Fibroblast of the conjunctiva (primary cell): ENCODE results near the gene CMTM7.
"Not testable (repeated sequence)": the region's sequence is repeated elsewhere in the genome, so short reads cannot be mapped to it uniquely, and the experiment has no call there.

ENCODE experiments used
- DNase-seq: peaks from one replicate; pipeline ENCODE4 v3.0.0-alpha.2; 2010; ENCODE audit warnings: low read depth

Gene CMTM7

GRCh38 chr3:32460817-32461496 lies 69.3 kb downstream of the CMTM7 start:
- DNase-seq: not testable (repeated sequence)

DNA sequence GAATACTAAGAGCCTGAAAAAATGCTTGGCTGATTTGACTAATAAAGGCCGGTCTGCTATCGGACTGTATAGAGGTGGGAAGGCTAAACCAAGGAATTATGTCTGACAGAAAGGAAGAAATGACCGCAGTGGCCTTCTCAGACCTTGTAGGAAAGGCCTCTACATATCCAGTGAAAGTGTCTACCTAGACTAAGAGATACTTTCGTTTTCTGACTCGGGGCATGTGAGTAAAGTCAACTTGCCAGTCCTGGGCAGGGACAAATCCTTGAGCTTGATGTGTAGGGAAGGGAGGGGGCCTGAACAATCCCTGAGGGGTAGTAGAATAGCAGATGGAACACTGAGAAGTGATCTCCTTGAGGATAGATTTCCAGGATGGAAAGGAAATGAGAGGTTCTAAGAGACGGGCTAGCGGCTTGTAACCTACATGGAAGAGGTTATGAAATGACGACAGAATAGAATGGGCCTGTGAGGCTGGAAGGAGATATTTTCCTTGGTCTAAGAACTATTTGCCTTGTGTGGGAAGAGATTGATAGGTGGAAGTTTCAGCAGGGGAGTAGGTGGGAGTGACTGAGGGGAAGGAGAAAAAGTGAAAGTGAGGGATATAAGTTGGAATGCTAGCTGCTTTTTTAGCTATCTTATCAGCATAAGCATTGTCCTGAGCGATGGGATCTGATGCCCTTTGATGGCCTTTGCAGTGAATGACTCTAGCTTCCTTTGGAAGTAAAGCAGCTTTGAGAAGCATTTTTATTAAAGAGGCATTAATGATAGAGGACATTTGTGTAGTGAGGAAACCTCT lies 70.7 kb downstream of the CMTM7 start:
- not testable (repeated sequence) for DNase-seq

DNA sequence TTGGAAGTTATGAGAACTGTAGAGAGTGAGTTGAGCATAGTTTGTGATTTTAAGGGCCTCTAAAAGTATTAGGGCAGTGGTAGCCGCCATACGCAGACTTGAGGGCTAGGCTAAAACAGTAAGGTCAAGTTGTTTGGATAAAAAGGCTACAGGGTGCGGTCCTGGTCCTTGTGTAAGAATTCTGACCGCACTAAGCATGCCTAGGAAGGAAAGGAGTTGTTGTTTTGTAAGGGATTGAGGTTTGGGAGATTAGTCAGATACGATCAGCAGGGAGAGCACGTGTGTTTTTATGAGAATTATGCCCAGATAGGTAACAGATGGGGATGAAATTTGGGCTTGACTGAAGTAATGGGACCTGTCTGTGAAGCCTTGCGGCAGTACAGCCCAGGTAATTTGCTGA lies 71.8 kb downstream of the CMTM7 start:
- DNase-seq: not testable (repeated sequence)

DNA sequence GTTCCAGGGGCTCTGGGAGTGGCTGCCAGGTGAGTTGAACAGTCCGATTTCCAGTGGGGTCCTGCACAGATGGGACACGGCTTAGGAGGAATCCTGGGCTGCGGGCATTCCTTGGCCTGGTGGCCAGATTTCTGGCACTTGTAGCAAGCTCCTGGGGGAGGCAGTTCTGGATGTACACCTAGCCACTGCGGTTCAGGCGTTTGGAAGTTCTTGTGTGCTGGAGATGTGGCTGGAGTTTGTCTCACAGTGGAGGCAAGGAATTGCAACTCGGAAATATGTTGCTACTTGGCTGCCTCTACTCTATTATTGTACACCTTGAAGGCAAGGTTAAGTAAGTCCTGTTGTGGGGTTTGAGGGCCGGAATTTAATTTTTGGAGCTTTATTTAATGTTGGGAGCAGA lies 73.1 kb downstream of the CMTM7 start:
- DNase-seq: not testable (repeated sequence)

DNA sequence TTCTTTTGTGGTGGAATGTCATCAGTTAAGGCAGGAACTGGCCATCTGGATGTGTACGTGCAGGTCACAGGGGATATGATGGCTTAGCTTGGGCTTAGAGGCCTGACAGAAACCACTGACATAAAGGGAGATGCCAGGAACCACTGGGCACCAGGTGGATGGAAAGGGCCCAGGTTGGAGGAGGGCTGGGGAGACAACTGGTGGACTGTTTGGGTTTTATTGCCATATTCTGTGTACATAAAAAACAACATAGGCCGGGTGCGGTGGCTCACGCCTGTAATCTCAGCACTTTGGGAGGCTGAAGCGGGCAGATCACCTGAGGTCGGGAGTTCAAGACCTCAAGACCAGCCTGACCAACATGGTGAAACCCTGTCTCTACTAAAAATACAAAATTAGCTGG lies 75.2 kb downstream of the CMTM7 start:
- not testable (repeated sequence) for DNase-seq

- peak; percentile 32 for DNase-seq
Measured at GRCh38 chr3:32467333-32468070, 75.8 kb downstream of the CMTM7 start.

DNA sequence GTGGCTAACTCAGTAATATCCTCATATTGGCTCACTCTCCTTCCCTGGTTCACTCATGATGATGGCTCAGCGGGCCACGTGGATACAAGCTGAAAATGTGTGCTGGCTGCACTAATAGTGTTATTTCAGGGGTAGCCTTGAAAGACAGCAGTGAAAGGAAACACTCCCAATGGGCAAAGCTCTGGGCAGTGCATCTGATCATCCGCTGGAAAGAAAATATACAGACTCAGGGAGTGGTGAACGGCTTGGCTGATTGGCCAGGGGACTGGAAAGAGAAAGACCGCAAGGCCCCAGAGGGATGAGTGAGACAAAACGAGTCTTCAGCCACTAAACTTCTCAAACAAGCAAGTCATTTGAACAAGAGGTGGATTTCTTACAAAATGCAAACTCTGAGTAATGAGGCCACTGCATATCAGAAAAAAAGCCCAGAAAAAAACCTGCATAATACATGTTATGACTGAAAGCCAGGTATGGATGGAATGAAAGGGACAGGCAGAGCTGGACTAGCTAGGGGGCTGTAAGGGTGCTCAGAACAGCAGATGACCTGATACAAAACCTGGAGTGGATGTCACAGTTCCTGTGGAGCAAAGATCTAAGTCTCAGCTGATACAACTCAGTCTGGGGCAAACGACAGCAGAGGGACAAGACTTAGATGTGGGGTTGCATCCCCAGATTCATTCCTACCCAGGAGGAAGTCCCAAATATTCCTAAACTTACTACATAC lies 77.7 kb downstream of the CMTM7 start:
- DNase-seq: peak; percentile 47

- DNase-seq: no peak
Measured at GRCh38 chr3:32470362-32470761, 78.7 kb downstream of the CMTM7 start.

DNA sequence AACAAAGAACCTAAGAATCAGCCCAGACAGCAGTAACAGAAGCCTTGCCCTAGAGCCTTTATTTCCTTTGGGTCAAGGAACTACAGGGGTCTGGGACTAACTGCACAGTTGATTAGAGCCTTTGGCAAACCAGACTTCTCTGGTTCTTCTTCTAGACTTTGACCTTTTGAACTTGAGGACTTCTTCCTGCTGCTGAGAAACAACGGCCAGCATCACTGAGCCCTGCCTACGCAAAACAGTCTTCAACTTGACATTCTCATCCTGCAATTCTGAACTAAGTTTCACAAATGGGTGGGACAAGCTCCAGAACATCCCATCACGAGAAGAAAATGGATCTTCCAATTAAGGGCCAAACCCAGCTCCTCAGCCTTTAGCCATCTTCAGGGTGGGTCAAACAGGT lies 79.6 kb downstream of the CMTM7 start:
- no peak for DNase-seq

GRCh38 chr3:32472151-32472550 lies 80.5 kb downstream of the CMTM7 start:
- DNase-seq: not testable (repeated sequence)

- DNase-seq: no peak
Measured at GRCh38 chr3:32474201-32474600, 82.5 kb downstream of the CMTM7 start.

DNA sequence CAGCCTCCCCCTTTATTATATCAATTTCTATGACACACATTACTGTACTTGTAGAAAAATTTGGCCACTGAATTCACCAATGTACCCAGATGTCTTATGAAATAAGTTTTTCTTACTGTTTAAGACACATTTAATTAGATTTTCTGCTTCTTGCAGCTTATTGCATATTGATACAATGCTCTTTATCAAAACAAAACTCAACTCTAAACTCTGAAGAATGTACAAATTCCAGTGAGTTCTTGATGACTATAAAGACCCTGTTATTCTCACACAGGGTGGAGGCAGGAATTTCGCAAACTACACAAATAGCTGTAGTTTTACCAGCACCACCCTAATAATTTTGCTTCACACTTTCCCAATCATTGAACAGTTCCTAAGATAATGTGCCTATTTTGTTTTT lies 89.0 kb downstream of the CMTM7 start:
- peak; percentile 27 for DNase-seq

GRCh38 chr3:32481791-32482631 lies 90.4 kb downstream of the CMTM7 start:
- DNase-seq: no peak

- DNase-seq: no peak
Measured at GRCh38 chr3:32482693-32483092, 91.0 kb downstream of the CMTM7 start.

DNA sequence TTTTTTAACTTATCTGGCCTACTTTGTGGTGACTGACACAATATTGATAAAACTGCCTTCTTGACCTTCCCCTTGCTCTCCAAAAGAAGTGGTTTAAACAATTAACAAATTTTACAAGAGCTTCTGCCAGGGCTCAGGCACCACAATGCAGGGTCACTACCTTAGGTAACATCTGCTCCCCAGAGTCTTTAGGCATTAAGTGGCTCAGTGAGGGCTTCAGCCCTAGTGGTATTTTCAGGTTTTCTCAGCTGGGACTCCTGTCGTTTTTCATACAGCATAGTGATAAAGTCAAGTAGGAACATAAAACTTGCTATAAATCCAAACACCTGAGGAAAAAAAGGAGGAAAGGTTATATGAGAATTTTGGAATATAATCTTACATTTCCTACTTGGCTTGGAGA lies 92.1 kb downstream of the CMTM7 start:
- DNase-seq: no peak

DNA sequence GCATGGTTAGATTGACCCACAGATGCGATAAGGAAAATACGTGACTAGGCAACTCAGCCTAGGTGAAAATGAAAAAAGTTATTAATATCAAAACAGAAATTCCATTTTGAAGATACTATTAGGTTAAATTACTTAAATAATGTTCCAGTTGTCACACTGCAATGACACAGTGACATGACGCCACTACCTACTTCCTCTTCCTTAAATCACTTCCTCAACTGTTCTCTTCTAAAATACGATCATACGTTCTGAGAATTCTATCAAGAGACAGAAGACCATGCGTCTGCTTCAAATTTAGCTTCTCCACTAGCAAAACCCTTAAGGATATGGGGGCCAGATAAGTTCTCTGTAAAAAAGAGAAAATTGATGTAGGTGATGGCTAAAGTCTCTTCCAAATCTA lies 92.8 kb downstream of the CMTM7 start:
- DNase-seq: no peak

DNA sequence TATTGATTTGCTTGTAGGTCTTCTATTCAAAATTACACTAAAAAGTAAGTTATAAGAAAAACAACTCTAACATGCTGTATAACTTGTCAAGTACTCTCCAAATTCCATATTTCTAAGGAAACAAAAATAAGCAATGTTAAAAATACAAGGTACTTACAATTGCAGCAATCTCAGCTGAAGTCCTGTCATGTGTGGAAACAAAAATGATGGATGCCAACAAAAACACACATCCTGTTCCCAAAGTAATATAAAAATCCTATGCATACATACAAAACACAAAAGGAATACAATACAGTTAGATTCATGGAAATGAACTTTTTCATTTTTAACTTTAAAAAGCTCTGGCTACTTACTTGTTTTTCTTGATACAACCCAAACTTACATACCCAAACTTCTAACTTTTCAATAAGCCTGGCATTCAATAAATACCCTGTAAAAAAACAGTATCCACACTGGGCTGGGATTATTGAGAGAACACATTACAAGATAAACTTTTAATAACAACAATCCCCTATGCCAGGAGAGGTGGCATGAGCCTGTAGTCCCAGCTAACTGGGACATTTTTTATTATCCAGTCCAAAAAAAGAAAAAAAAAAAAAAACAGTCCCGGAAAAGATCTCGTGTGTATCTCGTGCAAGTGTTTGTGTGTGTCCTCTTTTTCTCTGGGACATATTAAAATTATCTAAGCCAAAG lies 96.3 kb downstream of the CMTM7 start:
- no peak for DNase-seq

DNA sequence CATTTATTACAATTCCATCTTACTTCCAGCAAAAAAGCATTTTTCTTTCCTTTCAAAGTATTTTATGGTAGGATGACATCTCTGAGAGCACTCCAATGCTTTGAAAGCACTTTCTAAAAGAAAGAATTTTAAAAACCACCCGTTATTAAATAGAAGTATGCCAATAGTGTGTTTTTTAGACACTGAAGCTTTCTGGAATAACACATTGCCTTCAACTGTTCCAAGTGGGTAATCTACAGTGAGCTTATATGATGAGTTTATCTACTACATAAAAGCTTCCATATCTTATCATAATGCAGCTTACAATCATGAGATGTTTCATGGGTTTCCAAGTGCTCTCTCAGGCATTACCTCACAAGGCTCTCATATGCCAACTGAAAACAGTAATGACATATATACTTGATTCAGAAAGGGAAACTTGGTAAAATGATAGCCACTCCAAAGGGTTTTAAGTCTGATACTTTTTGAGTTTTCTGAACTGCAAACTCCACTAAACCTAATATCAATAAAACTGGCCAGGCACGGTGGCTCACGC lies 96.9 kb downstream of the CMTM7 start:
- no peak for DNase-seq

DNA sequence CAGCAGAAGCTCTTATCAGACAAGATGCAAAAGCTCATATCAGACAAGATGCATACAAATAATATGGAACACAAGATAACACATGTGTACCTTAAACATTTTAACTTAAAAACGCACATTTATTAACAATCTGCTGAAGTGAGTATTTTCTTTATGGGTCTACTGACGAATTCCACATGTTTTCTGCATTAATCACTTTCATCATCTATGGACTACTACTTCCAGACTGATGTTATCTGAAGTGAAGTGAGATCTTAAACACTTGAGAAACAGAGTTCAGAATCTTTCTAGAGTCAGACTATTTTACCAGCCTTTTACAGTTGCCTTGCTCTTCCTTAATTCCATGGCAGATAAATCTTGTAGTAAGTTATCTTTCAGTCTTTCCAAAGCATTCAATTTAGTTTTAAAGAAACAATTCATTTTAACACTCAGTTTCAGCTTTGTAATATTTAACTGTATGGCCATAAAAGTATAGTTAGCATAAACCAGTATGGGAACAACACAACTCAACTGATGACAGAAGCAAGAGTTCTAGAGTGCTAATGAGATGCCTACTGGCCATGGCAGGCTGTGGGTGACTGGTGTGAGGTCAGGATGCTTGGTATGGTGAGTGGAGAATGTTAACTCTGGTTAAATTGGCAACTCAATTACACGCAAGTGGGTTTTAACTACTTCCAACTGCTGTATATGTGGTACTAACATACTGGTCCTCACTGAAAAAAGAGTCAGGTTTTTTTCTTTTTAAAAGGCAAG lies 101.2 kb downstream of the CMTM7 start:
- DNase-seq: no peak
